Liver (tissue), 9 donors: ENCODE data around the gene COL5A1. TPM values are rescaled to one million over a fixed set of nuclear protein-coding genes. Genes with fewer than 3 reads are reported as not detected.

Experiments
- DNase-seq: peaks from one replicate; pipeline ENCODE4 v3.0.0-alpha.2; 2017; ENCODE audit warnings: low spot score
- H3K27ac ChIP-seq, 2 donors: one replicate each; pipeline ENCODE4 v1.7.0; 2013; ENCODE audit warnings: inconsistent platforms in 2 of 2, low read length in 2 of 2, control low read depth in 1 of 2, low read depth in 1 of 2, mild to moderate bottlenecking in 1 of 2
- H3K27me3 ChIP-seq, 4 donors: one replicate each; pipeline versions ENCODE4 v1.6.1 to v1.7.0; 2013; ENCODE audit warnings: low read length in 3 of 4, inconsistent platforms in 1 of 4, mild to moderate bottlenecking in 1 of 4, moderate library complexity in 1 of 4; ENCODE audit not compliant: control insufficient read depth in 4 of 4, insufficient read depth in 4 of 4
- H3K36me3 ChIP-seq, 4 donors: one replicate each; pipeline versions ENCODE4 v1.6.1 to v1.7.0; 2013; ENCODE audit warnings: low read length in 3 of 4, mild to moderate bottlenecking in 3 of 4, low read depth in 1 of 4, moderate library complexity in 1 of 4; ENCODE audit not compliant: control insufficient read depth in 4 of 4, insufficient read depth in 3 of 4
- H3K4me1 ChIP-seq, 4 donors: one replicate each; pipeline versions ENCODE4 v1.6.1 to v1.7.0; 2013; ENCODE audit warnings: low read length in 3 of 4, mild to moderate bottlenecking in 3 of 4, moderate library complexity in 1 of 4; ENCODE audit not compliant: control insufficient read depth in 4 of 4, insufficient read depth in 4 of 4
- H3K4me3 ChIP-seq, 3 donors: one replicate each; pipeline versions ENCODE4 v1.6.1 to v1.7.0; 2013; ENCODE audit warnings: low read length in 3 of 3, control low read depth in 1 of 3, low read depth in 1 of 3, mild to moderate bottlenecking in 1 of 3
- H3K9ac ChIP-seq, 2 donors: one replicate each; pipeline ENCODE4 v1.7.0; 2013; ENCODE audit warnings: low read length in 2 of 2, mild to moderate bottlenecking in 2 of 2, moderate library complexity in 2 of 2, control low read depth in 1 of 2, low read depth in 1 of 2
- H3K9me3 ChIP-seq, 4 donors: one replicate each; pipeline versions ENCODE4 v1.6.1 to v1.7.0; 2013; ENCODE audit warnings: low read length in 3 of 4; ENCODE audit not compliant: control insufficient read depth in 4 of 4
- ATF3 ChIP-seq: IDR thresholded peaks from 2 replicates; pipeline ENCODE4 v1.6.1; 2016; ENCODE audit warnings: antibody characterized with exemption
- EGR1 ChIP-seq, 2 donors: IDR thresholded peaks; 2 replicates each; pipeline ENCODE4 v1.6.1; 2016 to 2018; ENCODE audit warnings: antibody characterized with exemption in 2 of 2, low read depth in 2 of 2
- FOXA2 ChIP-seq: IDR thresholded peaks from 2 replicates; pipeline ENCODE4 v1.6.1; 2016; ENCODE audit warnings: antibody characterized with exemption
- GABPA ChIP-seq, 2 donors: IDR thresholded peaks in 1 of 2; conservative IDR thresholded peaks in 1 of 2; 2 replicates each; pipeline ENCODE4 v1.6.1; 2016; ENCODE audit warnings: antibody characterized with exemption in 2 of 2, mild to moderate bottlenecking in 1 of 2, moderate library complexity in 1 of 2
- JUND ChIP-seq, 2 donors: IDR thresholded peaks; 2 replicates each; pipeline ENCODE4 v1.6.1; 2016; ENCODE audit warnings: antibody characterized with exemption in 2 of 2
- NR2F2 ChIP-seq: IDR thresholded peaks from 2 replicates; pipeline ENCODE4 v1.6.1; 2016; ENCODE audit warnings: antibody characterized with exemption
- RAD21 ChIP-seq, 2 donors: IDR thresholded peaks; 2 replicates each; pipeline ENCODE4 v1.6.1; 2016; ENCODE audit warnings: antibody characterized with exemption in 2 of 2, mild to moderate bottlenecking in 2 of 2
- SP1 ChIP-seq: IDR thresholded peaks from 2 replicates; pipeline ENCODE4 v1.6.1; 2018; ENCODE audit warnings: antibody characterized with exemption, mild to moderate bottlenecking
- TAF1 ChIP-seq: conservative IDR thresholded peaks from 2 replicates; pipeline ENCODE4 v1.6.1; 2016; ENCODE audit warnings: antibody characterized with exemption, mild to moderate bottlenecking
- YY1 ChIP-seq: IDR thresholded peaks from 2 replicates; pipeline ENCODE4 v1.6.1; 2016; ENCODE audit warnings: antibody characterized with exemption, mild to moderate bottlenecking
- WGBS: extraction: QIAGEN DNeasy Blood & Tissue Kit; methylation state at CpG from one replicate; pipeline ENCODE4 v1.1.7; 2013; 5-methylcytosine and 5-hydroxymethylcytosine counted together
- polyA plus RNA-seq, 2 donors: library from polyadenylated mRNA; stranded (reverse) in 1 of 2; unstranded in 1 of 2; fragments of 200-250 nt in 1 of 2; fragments of >200 nt in 1 of 2; fragmentation: Nextera tagmentation in 1 of 2; extraction: Ambion mirVana in 1 of 2; gene quantifications; one replicate each; pipeline versions ENCODE4 v1.2.1 to v1.2.3, GENCODE V29; 2013 to 2015
- total RNA-seq, 2 donors: library from RNA; depleted of rRNA; stranded (reverse); fragments of >200 nt; gene quantifications; one replicate each; pipeline ENCODE4 v1.2.3, GENCODE V29; 2014
- TF ChIP-seq, protein P1 (sequence below): IDR thresholded peaks from 2 replicates; pipeline ENCODE4 v1.6.1; 2016; ENCODE audit warnings: antibody characterized with exemption, mild to moderate bottlenecking
- TF ChIP-seq, protein P2 (sequence below): IDR thresholded peaks from 2 replicates; pipeline ENCODE4 v1.6.1; 2016; ENCODE audit warnings: antibody characterized with exemption
- donor health status: healthy.
- donor health status: healthy.
- donor health status: healthy.
- donor health status: healthy.
- donor health status: healthy.

COL5A1 gene
- total and polyA plus RNA-seq, 4 donors, result 0.67 to 15.6 (median 11.2) TPM

- H3K4me1 ChIP-seq, result no peaks in the 10 kb centered on the region
Observed at GRCh38 chr9:134728021-134728795, 86.6 kb downstream of the COL5A1 start.

GRCh38 chr9:134728801-134729495 lies 87.3 kb downstream of the COL5A1 start:
- 91% methylated on average over 28 of the region's 28 CpGs for WGBS
- no peak for TF ChIP-seq YY1
- TF ChIP-seq JUND (IDR thresholded peaks at IDR 0.05), result no peak
- no peak for TF ChIP-seq RAD21 (IDR thresholded peaks at IDR 0.05)
- no peak for TF ChIP-seq TAF1
- no peak for TF ChIP-seq GABPA (IDR thresholded peaks at IDR 0.05 in 1 of 2, conservative IDR thresholded peaks at IDR 0.05 in 1 of 2)
- TF ChIP-seq ATF3, result no peak
- TF ChIP-seq EGR1 (IDR thresholded peaks at IDR 0.05; ENCODE audit: low read depth in 2 of 2), result no peak
- TF ChIP-seq, protein P1, sequence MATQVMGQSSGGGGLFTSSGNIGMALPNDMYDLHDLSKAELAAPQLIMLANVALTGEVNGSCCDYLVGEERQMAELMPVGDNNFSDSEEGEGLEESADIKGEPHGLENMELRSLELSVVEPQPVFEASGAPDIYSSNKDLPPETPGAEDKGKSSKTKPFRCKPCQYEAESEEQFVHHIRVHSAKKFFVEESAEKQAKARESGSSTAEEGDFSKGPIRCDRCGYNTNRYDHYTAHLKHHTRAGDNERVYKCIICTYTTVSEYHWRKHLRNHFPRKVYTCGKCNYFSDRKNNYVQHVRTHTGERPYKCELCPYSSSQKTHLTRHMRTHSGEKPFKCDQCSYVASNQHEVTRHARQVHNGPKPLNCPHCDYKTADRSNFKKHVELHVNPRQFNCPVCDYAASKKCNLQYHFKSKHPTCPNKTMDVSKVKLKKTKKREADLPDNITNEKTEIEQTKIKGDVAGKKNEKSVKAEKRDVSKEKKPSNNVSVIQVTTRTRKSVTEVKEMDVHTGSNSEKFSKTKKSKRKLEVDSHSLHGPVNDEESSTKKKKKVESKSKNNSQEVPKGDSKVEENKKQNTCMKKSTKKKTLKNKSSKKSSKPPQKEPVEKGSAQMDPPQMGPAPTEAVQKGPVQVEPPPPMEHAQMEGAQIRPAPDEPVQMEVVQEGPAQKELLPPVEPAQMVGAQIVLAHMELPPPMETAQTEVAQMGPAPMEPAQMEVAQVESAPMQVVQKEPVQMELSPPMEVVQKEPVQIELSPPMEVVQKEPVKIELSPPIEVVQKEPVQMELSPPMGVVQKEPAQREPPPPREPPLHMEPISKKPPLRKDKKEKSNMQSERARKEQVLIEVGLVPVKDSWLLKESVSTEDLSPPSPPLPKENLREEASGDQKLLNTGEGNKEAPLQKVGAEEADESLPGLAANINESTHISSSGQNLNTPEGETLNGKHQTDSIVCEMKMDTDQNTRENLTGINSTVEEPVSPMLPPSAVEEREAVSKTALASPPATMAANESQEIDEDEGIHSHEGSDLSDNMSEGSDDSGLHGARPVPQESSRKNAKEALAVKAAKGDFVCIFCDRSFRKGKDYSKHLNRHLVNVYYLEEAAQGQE, result no peak
- TF ChIP-seq SP1, result no peak
- no peak overlapping the region for H3K27ac ChIP-seq
- H3K27me3 ChIP-seq, result no peaks in the 10 kb centered on the region
- no peak overlapping the region for H3K9ac ChIP-seq
- H3K4me1 ChIP-seq, result no peaks in the 10 kb centered on the region
- H3K4me3 ChIP-seq, result no peak overlapping the region
- DNase-seq, result no peak
- H3K9me3 ChIP-seq, result no peaks in the 10 kb centered on the region
- H3K36me3 ChIP-seq, result no peaks in the 10 kb centered on the region

More at GRCh38 chr9:134728021-134728795, 86.6 kb downstream of the COL5A1 start:
- 86% methylated on average over 29 of the region's 29 CpGs for WGBS
- TF ChIP-seq, protein P1, result no peak
- TF ChIP-seq NR2F2 (no peak), YY1 (no peak), RAD21 (IDR thresholded peaks at IDR 0.05) (no peak), FOXA2 (no peak)
- TF ChIP-seq, protein P2, sequence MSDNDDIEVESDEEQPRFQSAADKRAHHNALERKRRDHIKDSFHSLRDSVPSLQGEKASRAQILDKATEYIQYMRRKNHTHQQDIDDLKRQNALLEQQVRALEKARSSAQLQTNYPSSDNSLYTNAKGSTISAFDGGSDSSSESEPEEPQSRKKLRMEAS, result no peak
- H3K9ac ChIP-seq, result no peak overlapping the region
- H3K9me3 ChIP-seq, result no peaks in the 10 kb centered on the region
- no peaks in the 10 kb centered on the region for H3K27me3 ChIP-seq
- no peaks in the 10 kb centered on the region for H3K36me3 ChIP-seq
- DNase-seq, result no peak
- no peak overlapping the region for H3K4me3 ChIP-seq
- no peak overlapping the region for H3K27ac ChIP-seq
